SU-DHL-6 (cell line): ENCODE results near the gene CTCFL.

ENCODE experiments used
- CTCF ChIP-seq: fragments of 200-600 bp; sonication (generic); IDR thresholded peaks from one replicate; pipeline ENCODE4 v1.5.1; 2017; ENCODE audit warnings: antibody characterized with exemption, mild to moderate bottlenecking, low read length, moderate library complexity; ENCODE audit not compliant: insufficient read depth, poor library complexity, severe bottlenecking
- EZH2phosphoT487 ChIP-seq: fragments of 200-600 bp; sonication (generic), shearing (Covaris generic); conservative IDR thresholded peaks from 2 replicates; pipeline ENCODE4 v1.6.1; 2018; ENCODE audit warnings: mild to moderate bottlenecking, antibody characterized with exemption, low read length, moderate library complexity, mixed read lengths

GRCh38 chr20:57536771-57537724 lies 12.1 kb upstream of the CTCFL start:
- no peak for TF ChIP-seq CTCF
- TF ChIP-seq EZH2phosphoT487, result no peak
